Thyroid gland (tissue), 4 donors: ENCODE results near the gene ZNF22. TPM values are rescaled to one million over a fixed set of nuclear protein-coding genes. Genes with fewer than 3 reads are reported as not detected.

Experiments
- DNase-seq, 2 donors: peaks; one replicate each; pipeline ENCODE4 v3.0.0-alpha.2; 2019
- H3K27ac ChIP-seq, 3 donors: fragments of 200-600 bp; sonication (generic); 1 replicate in 2 of 3; 2 replicates in 1 of 3; pipeline ENCODE4 v1.5.1; 2016 to 2019; ENCODE audit warnings: mild to moderate bottlenecking in 1 of 3, moderate library complexity in 1 of 3
- H3K27me3 ChIP-seq: fragments of 200-600 bp; sonication (generic); one replicate; pipeline ENCODE4 v1.5.1; 2019
- H3K36me3 ChIP-seq, 2 donors: fragments of 200-600 bp; sonication (generic); one replicate each; pipeline ENCODE4 v1.5.1; 2016 to 2019
- H3K4me1 ChIP-seq, 2 donors: fragments of 200-600 bp; sonication (generic); one replicate each; pipeline ENCODE4 v1.5.1; 2017 to 2019
- H3K4me3 ChIP-seq, 3 donors: fragments of 200-600 bp; sonication (generic); replicated peaks in 1 of 3; 1 replicate in 2 of 3; 2 replicates in 1 of 3; pipeline ENCODE4 v1.5.1; 2016; ENCODE audit warnings: mild to moderate bottlenecking in 1 of 3
- H3K9me3 ChIP-seq: fragments of 200-600 bp; sonication (generic); one replicate; pipeline ENCODE4 v1.5.1; 2017
- CTCF ChIP-seq, 6 experiments: fragments of 200-600 bp in 3 of 6; fragments of 450-650 bp in 3 of 6; sonication (generic) in 3 of 6; IDR thresholded peaks; one replicate each; pipeline ENCODE4 v1.5.1; 2016 to 2019; ENCODE audit warnings: antibody characterized with exemption in 6 of 6, mild to moderate bottlenecking in 2 of 6, inconsistent platforms in 1 of 6, moderate library complexity in 1 of 6
- POLR2A ChIP-seq, 2 donors: fragments of 450-650 bp; IDR thresholded peaks; one replicate each; pipeline ENCODE4 v1.6.1; 2017; ENCODE audit warnings: antibody characterized with exemption in 2 of 2, mild to moderate bottlenecking in 2 of 2, moderate library complexity in 1 of 2
- WGBS, 2 donors: methylation state at CpG; one replicate each; pipeline ENCODE4 v1.1.5; 2017; 5-methylcytosine and 5-hydroxymethylcytosine counted together
- intact Hi-C: fragments of 100-400 bp; cut with DNase I; formaldehyde crosslinking; loops from one replicate; pipeline ENCODE4 v1.15.1; 2023
- total RNA-seq, 4 donors: library from RNA; depleted of rRNA; stranded (reverse); fragments of >200 nt; gene quantifications; one replicate each; pipeline ENCODE4 v1.2.3, GENCODE V29; 2016

ZNF22 gene
- total RNA-seq, 4 donors from 2014 or later: 28.5 to 40.3 (median 33.1) TPM

GRCh38 chr10:44961931-44962750 lies 38.6 kb upstream of the ZNF22 start:
- intact Hi-C loops: no loop called here
- WGBS, 2 donors: 73 to 86% methylated on average over 10 to 11 of the region's 11 CpGs
- no peaks in the 10 kb centered on the region for H3K27me3 ChIP-seq
- peak overlapping the region in 1 of 3 donors; percentile 46 for H3K4me3 ChIP-seq
- peaks cover 75 to 76% of the 10 kb centered on the region in 2 donors for H3K4me1 ChIP-seq
- DNase-seq: no peak
- H3K9me3 ChIP-seq: no peaks in the 10 kb centered on the region
- peak overlapping the region; percentile 91 to 97 (median 96) for H3K27ac ChIP-seq
- no peaks in the 10 kb centered on the region for H3K36me3 ChIP-seq
- TF ChIP-seq POLR2A (IDR thresholded peaks at IDR 0.05) (no peak), CTCF (IDR thresholded peaks at IDR 0.05) (no peak)

GRCh38 chr10:44962870-44963738 lies 37.6 kb upstream of the ZNF22 start:
- DNase-seq: peak; percentile 54 to 57
- 59 to 63% methylated on average over 19 of the region's 19 CpGs for WGBS, 2 donors
- Histone ChIP-seq H3K27me3 (no peaks in the 10 kb centered on the region), H3K9me3 (no peaks in the 10 kb centered on the region), H3K36me3 (no peaks in the 10 kb centered on the region), H3K27ac (peak overlapping the region; percentile 91 to 97 (median 96)), H3K4me1 (peaks cover 77 to 83% of the 10 kb centered on the region in 2 donors), H3K4me3 (peak overlapping the region in 1 of 3 donors; percentile 46)
- TF ChIP-seq CTCF (IDR thresholded peaks at IDR 0.05) (peak in 3 of 6 experiments; percentile 13 to 44 (median 34)), POLR2A (IDR thresholded peaks at IDR 0.05) (no peak)
- intact Hi-C loops: no loop called here

DNA sequence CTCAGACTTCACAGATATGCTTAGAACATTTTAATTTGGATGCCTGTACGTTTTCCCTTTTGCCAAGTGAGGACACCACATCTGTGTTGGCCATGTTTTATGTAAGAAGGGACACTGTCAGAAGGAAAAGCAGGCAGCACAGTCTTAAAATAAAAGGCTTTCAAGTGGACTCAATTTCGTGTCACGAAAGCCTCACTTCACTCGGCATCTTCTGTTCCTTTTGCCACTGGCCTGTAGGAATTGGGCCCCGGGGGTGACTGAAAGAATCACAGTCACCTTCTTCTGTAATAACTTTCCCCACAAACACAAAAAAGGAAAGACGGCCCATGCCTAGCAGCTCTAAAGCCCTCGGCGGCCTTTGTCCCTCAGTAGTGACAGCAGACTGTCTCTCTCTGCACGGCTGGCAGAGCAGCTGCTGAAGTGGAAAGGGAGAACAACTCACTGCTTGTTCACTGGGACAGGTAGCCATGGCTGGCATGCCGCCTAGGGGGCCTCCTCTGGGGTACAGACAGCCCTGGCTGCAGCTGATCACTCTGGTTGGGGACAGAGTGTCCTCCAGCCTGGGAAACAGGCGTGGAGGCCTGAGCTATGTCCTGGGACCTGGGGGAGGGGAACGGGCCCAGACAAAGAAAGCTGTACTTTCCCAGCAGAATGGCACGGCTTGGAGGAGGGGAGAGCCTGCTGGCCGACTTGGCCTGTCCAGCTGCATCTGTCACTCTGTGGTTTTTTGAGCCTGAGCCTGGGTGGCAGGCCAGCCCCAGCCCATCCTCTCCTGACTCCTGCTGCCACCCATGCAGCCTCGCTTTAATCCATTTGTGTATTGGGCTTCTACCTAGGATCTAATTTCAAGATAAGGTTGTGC lies 36.7 kb upstream of the ZNF22 start:
- peak; percentile 100 for DNase-seq

GRCh38 chr10:44965104-44965503 lies 35.6 kb upstream of the ZNF22 start:
- Histone ChIP-seq H3K4me1 (peaks cover 90 to 93% of the 10 kb centered on the region in 2 donors), H3K27ac (peak overlapping the region; percentile 93 to 97 (median 96)), H3K9me3 (no peaks in the 10 kb centered on the region), H3K36me3 (peaks cover 3 to 5% of the 10 kb centered on the region in 2 donors), H3K27me3 (no peaks in the 10 kb centered on the region), H3K4me3 (no peak overlapping the region)
- intact Hi-C loops: no loop called here
- 77 to 84% methylated on average over 1 of the region's 1 CpG for WGBS, 2 donors
- no peak for DNase-seq
- TF ChIP-seq POLR2A (IDR thresholded peaks at IDR 0.05) (no peak), CTCF (IDR thresholded peaks at IDR 0.05) (no peak)

More for the DNA sequence above, 36.7 kb upstream of the ZNF22 start:
- Histone ChIP-seq H3K36me3 (no peaks in the 10 kb centered on the region), H3K27me3 (no peaks in the 10 kb centered on the region), H3K9me3 (no peaks in the 10 kb centered on the region), H3K4me3 (peak overlapping the region in 1 of 3 donors; percentile 46), H3K4me1 (peaks cover 79 to 83% of the 10 kb centered on the region in 2 donors), H3K27ac (peak overlapping the region; percentile 93 to 97 (median 96))
- TF ChIP-seq POLR2A (IDR thresholded peaks at IDR 0.05) (peak in 1 of 2 donors; percentile 79), CTCF (IDR thresholded peaks at IDR 0.05) (peak in 1 of 6 experiments; percentile 2)
- WGBS, 2 donors: 25 to 26% methylated on average over 12 to 15 of the region's 15 CpGs
- intact Hi-C loops: no loop called here
